WTC11 (cell line): ENCODE data around the gene CPNE8. TPM values are rescaled to one million over a fixed set of nuclear protein-coding genes. Genes with fewer than 3 reads are reported as not detected.

ENCODE experiments used
- ATAC-seq: fragments of 200-7000 bp; cut with Tn5 transposase; 2 replicates; pipeline ENCODE4 v1.10.0; 2021; ENCODE audit warnings: mild to moderate bottlenecking, moderate library complexity
- CTCF ChIA-PET: fragments of 300-600 bp; sonication (Branson Sonifier 250); formaldehyde crosslinking; loops from one replicate; lab custom pipeline; 2021; ENCODE audit warnings: antibody characterized with exemption; lab: Charles Lee
- POLR2A ChIA-PET: fragments of 350-600 bp; sonication (Branson Sonifier 250); formaldehyde crosslinking; loops from one replicate; lab custom pipeline; 2021; ENCODE audit warnings: antibody characterized with exemption; lab: Charles Lee
- DNase-seq: peaks from one replicate; pipeline ENCODE4 v3.0.0; 2021; ENCODE audit warnings: low spot score
- H3K27ac Mint-ChIP-seq: 2 replicates; pipeline ENCODE4 v1.8.0; 2021; ENCODE audit warnings: mixed read lengths
- H3K27me3 Mint-ChIP-seq: 2 replicates; pipeline ENCODE4 v1.8.0; 2021; ENCODE audit warnings: low read depth, mild to moderate bottlenecking, moderate library complexity, mixed read lengths
- H3K36me3 Mint-ChIP-seq: 2 replicates; pipeline ENCODE4 v1.8.0; 2021; ENCODE audit warnings: mixed read lengths
- H3K4me1 Mint-ChIP-seq: 2 replicates; pipeline ENCODE4 v1.8.0; 2022; ENCODE audit warnings: mixed read lengths
- H3K4me3 Mint-ChIP-seq: 2 replicates; pipeline ENCODE4 v1.8.0; 2021; ENCODE audit warnings: mild to moderate bottlenecking, moderate library complexity, mixed read lengths
- H3K9me3 Mint-ChIP-seq: 2 replicates; pipeline ENCODE4 v1.8.0; 2021; ENCODE audit warnings: mixed read lengths
- ATF2 ChIP-seq: sonication (generic); formaldehyde crosslinking; IDR thresholded peaks from 2 replicates; pipeline ENCODE4 v1.8.1; 2022; ENCODE audit warnings: low read depth, missing genetic modification reagents, borderline replicate concordance
- E2F1 ChIP-seq: sonication (generic); formaldehyde crosslinking; IDR thresholded peaks from 2 replicates; pipeline ENCODE4 v1.8.0; 2022; ENCODE audit warnings: mild to moderate bottlenecking, missing genetic modification reagents
- E2F5 ChIP-seq: sonication (generic); formaldehyde crosslinking; IDR thresholded peaks from 2 replicates; pipeline ENCODE4 v1.8.1; 2022; ENCODE audit warnings: mild to moderate bottlenecking, moderate library complexity, missing genetic modification reagents
- ELF4 ChIP-seq: sonication (generic); formaldehyde crosslinking; IDR thresholded peaks from 2 replicates; pipeline ENCODE4 v1.8.1; 2022; ENCODE audit warnings: low read depth, mild to moderate bottlenecking, moderate library complexity, missing genetic modification reagents
- EMX1 ChIP-seq: fragments of 250-450 bp; sonication (Bioruptor Pico); IDR thresholded peaks from 2 replicates; pipeline ENCODE4 v1.8.0; 2021; ENCODE audit warnings: mild to moderate bottlenecking
- ERG ChIP-seq: fragments of 250-450 bp; sonication (Bioruptor Pico); IDR thresholded peaks from 2 replicates; pipeline ENCODE4 v1.8.0; 2021; ENCODE audit warnings: mild to moderate bottlenecking
- ESRRA ChIP-seq: sonication (generic); formaldehyde crosslinking; IDR thresholded peaks from 2 replicates; pipeline ENCODE4 v1.8.1; 2022; ENCODE audit warnings: mild to moderate bottlenecking, missing genetic modification reagents, borderline replicate concordance
- FOXK1 ChIP-seq: sonication (generic); formaldehyde crosslinking; IDR thresholded peaks from 2 replicates; pipeline ENCODE4 v1.8.0; 2022; ENCODE audit warnings: mild to moderate bottlenecking, moderate library complexity, missing genetic modification reagents
- JUN ChIP-seq: sonication (generic); formaldehyde crosslinking; IDR thresholded peaks from 2 replicates; pipeline ENCODE4 v1.8.0; 2023; ENCODE audit warnings: mild to moderate bottlenecking, missing genetic modification reagents
- NFE2L1 ChIP-seq: sonication (generic); formaldehyde crosslinking; IDR thresholded peaks from 2 replicates; pipeline ENCODE4 v1.8.1; 2023; ENCODE audit warnings: missing genetic modification reagents
- NR3C1 ChIP-seq: sonication (generic); formaldehyde crosslinking; conservative IDR thresholded peaks from 2 replicates; pipeline ENCODE4 v1.8.1; 2023; ENCODE audit warnings: low read depth, mild to moderate bottlenecking, missing genetic modification reagents
- PREB ChIP-seq: sonication (generic); formaldehyde crosslinking; IDR thresholded peaks from 2 replicates; pipeline ENCODE4 v1.8.1; 2022; ENCODE audit warnings: mild to moderate bottlenecking, missing genetic modification reagents, moderate library complexity, borderline replicate concordance
- RORB ChIP-seq: fragments of 250-450 bp; sonication (Bioruptor Pico); IDR thresholded peaks from 2 replicates; pipeline ENCODE4 v1.9.0; 2021; ENCODE audit warnings: mild to moderate bottlenecking
- TCF7 ChIP-seq: sonication (generic); formaldehyde crosslinking; IDR thresholded peaks from 2 replicates; pipeline ENCODE4 v1.8.0; 2022; ENCODE audit warnings: mild to moderate bottlenecking, low read depth, missing genetic modification reagents, moderate library complexity
- ZNF263 ChIP-seq: sonication (generic); formaldehyde crosslinking; IDR thresholded peaks from 2 replicates; pipeline ENCODE4 v1.8.1; 2022; ENCODE audit warnings: low read depth, mild to moderate bottlenecking, moderate library complexity, missing genetic modification reagents
- ZNF317 ChIP-seq: sonication (generic); formaldehyde crosslinking; IDR thresholded peaks from 2 replicates; pipeline ENCODE4 v1.8.1; 2023; ENCODE audit warnings: low read depth, mild to moderate bottlenecking, moderate library complexity, missing genetic modification reagents, borderline replicate concordance
- ZNF425 ChIP-seq: fragments of 250-450 bp; sonication (Bioruptor Pico); conservative IDR thresholded peaks from 2 replicates; pipeline ENCODE4 v1.9.0; 2021; ENCODE audit warnings: mild to moderate bottlenecking
- ZSCAN18 ChIP-seq: fragments of 250-450 bp; sonication (Bioruptor Pico); IDR thresholded peaks from 2 replicates; pipeline ENCODE4 v2.1.2; 2022; ENCODE audit warnings: mild to moderate bottlenecking, moderate library complexity
- total RNA-seq: library from RNA; stranded (reverse); gene quantifications from 3 replicates; pipeline ENCODE4 v1.2.3, GENCODE V29; 2021

Gene CPNE8
- total RNA-seq, 1 experiment from 2014 or later, result 8.3 TPM

GRCh38 chr12:38639625-38640024 is 265.8 kb downstream of the CPNE8 start:
- no peak for ATAC-seq

More at GRCh38 chr12:38639625-38640024, 265.8 kb downstream of the CPNE8 start:
- Mint-ChIP-seq H3K4me3 (no peak overlapping the region), H3K36me3 (peaks cover 2% of the 10 kb centered on the region), H3K9me3 (peaks cover 22% of the 10 kb centered on the region), H3K27me3 (no peaks in the 10 kb centered on the region), H3K4me1 (peaks cover 4% of the 10 kb centered on the region; the same call in 1 of the 2 replicates), H3K27ac (no peak overlapping the region)
- ChIA-PET POLR2A (no interaction called here), CTCF (no interaction called here)
- no peak for TF ChIP-seq ESRRA (CRISPR knock-in tag)
- no peak for TF ChIP-seq NFE2L1 (CRISPR knock-in tag)
- no peak for TF ChIP-seq EMX1
- no peak for TF ChIP-seq RORB (CRISPR knock-in tag)
- no peak for TF ChIP-seq NR3C1
- no peak for TF ChIP-seq ERG (CRISPR knock-in tag)
- TF ChIP-seq ATF2 (CRISPR knock-in tag), result no peak
- no peak for TF ChIP-seq ZNF263 (CRISPR knock-in tag)
- no peak for TF ChIP-seq E2F5 (CRISPR knock-in tag)
- no peak for TF ChIP-seq E2F1 (CRISPR knock-in tag)
- no peak for TF ChIP-seq PREB (CRISPR knock-in tag)
- no peak for TF ChIP-seq FOXK1 (CRISPR knock-in tag)
- TF ChIP-seq TCF7 (CRISPR knock-in tag), result no peak
- no peak for TF ChIP-seq ZNF425 (CRISPR knock-in tag)
- TF ChIP-seq ZNF317, result no peak
- no peak for TF ChIP-seq ELF4 (CRISPR knock-in tag)
- no peak for TF ChIP-seq JUN (CRISPR knock-in tag)
- TF ChIP-seq ZSCAN18, result no peak
- no peak for DNase-seq
